HUES64 (cell line): ENCODE measurements around the gene DUSP1.

ENCODE experiments used
- H3K27ac ChIP-seq: 2 replicates; pipeline ENCODE4 v1.7.0; 2013; ENCODE audit warnings: low read depth, low read length, inconsistent platforms
- H3K27me3 ChIP-seq: 2 replicates; pipeline ENCODE4 v1.6.1; 2013; ENCODE audit warnings: mild to moderate bottlenecking, low read length; ENCODE audit not compliant: insufficient read depth
- H3K36me3 ChIP-seq: 2 replicates; pipeline ENCODE4 v1.6.1; 2013; ENCODE audit warnings: mild to moderate bottlenecking, low read length; ENCODE audit not compliant: insufficient read depth
- H3K4me1 ChIP-seq: 2 replicates; pipeline ENCODE4 v1.6.1; 2013; ENCODE audit warnings: mild to moderate bottlenecking, low read length, moderate library complexity; ENCODE audit not compliant: insufficient read depth
- H3K4me3 ChIP-seq: 2 replicates; pipeline ENCODE4 v1.5.1; 2013; ENCODE audit warnings: mild to moderate bottlenecking, low read length, moderate library complexity
- H3K9ac ChIP-seq: 2 replicates; pipeline ENCODE4 v1.6.1; 2013; ENCODE audit warnings: mild to moderate bottlenecking, low read depth, low read length
- H3K9me3 ChIP-seq: 2 replicates; pipeline ENCODE4 v1.6.1; 2013; ENCODE audit warnings: low read depth, low read length; ENCODE audit not compliant: insufficient read depth
- WGBS: fragments of 150-250, 120-280 bp; methylation state at CpG from one replicate; pipeline ENCODE4 v1.1.7; 2013; ENCODE audit warnings: missing lambda C conversion rate; 5-methylcytosine and 5-hydroxymethylcytosine counted together

DUSP1 gene

GRCh38 chr5:172747471-172747870 lies 23.5 kb downstream of the DUSP1 start:
- H3K27ac ChIP-seq: no peak overlapping the region
- no peak overlapping the region for H3K4me3 ChIP-seq
- WGBS: 62% methylated on average over 3 of the region's 3 CpGs
- H3K36me3 ChIP-seq: no peaks in the 10 kb centered on the region
- no peak overlapping the region for H3K9ac ChIP-seq
- peaks cover 2% of the 10 kb centered on the region; the same call in 1 of the 2 replicates for H3K27me3 ChIP-seq
- H3K4me1 ChIP-seq: no peaks in the 10 kb centered on the region
- H3K9me3 ChIP-seq: 0 out of 2 replicates have a peak, but pooled peaks cover 5% of the 10 kb centered on the region

GRCh38 chr5:172746725-172747124 lies 24.3 kb downstream of the DUSP1 start:
- no peaks in the 10 kb centered on the region for H3K36me3 ChIP-seq
- H3K4me1 ChIP-seq: no peaks in the 10 kb centered on the region
- H3K4me3 ChIP-seq: no peak overlapping the region
- H3K9me3 ChIP-seq: 0 out of 2 replicates have a peak, but pooled peaks cover 5% of the 10 kb centered on the region
- H3K27me3 ChIP-seq: peaks cover 2% of the 10 kb centered on the region; the same call in 1 of the 2 replicates
- H3K27ac ChIP-seq: no peak overlapping the region
- H3K9ac ChIP-seq: no peak overlapping the region
- 94% methylated on average over 3 of the region's 3 CpGs for WGBS

GRCh38 chr5:172745838-172746237 lies 25.2 kb downstream of the DUSP1 start:
- H3K4me1 ChIP-seq: no peaks in the 10 kb centered on the region
- no peaks in the 10 kb centered on the region for H3K36me3 ChIP-seq
- peaks cover 2% of the 10 kb centered on the region; the same call in 1 of the 2 replicates for H3K27me3 ChIP-seq
- no peak overlapping the region for H3K9ac ChIP-seq
- 0 out of 2 replicates have a peak, but pooled peaks cover 5% of the 10 kb centered on the region for H3K9me3 ChIP-seq
- WGBS: 92% methylated on average over 2 of the region's 3 CpGs
- H3K27ac ChIP-seq: no peak overlapping the region
- no peak overlapping the region for H3K4me3 ChIP-seq

GRCh38 chr5:172745406-172745805 lies 25.6 kb downstream of the DUSP1 start:
- Histone ChIP-seq H3K36me3 (no peaks in the 10 kb centered on the region), H3K27me3 (peaks cover 2% of the 10 kb centered on the region; the same call in 1 of the 2 replicates), H3K27ac (no peak overlapping the region), H3K9me3 (0 out of 2 replicates have a peak, but pooled peaks cover 5% of the 10 kb centered on the region), H3K9ac (no peak overlapping the region), H3K4me3 (no peak overlapping the region), H3K4me1 (no peaks in the 10 kb centered on the region)
- WGBS: 98% methylated on average over 8 of the region's 8 CpGs

GRCh38 chr5:172744123-172745104 lies 26.6 kb downstream of the DUSP1 start:
- H3K27me3 ChIP-seq: peaks cover 2% of the 10 kb centered on the region; the same call in 1 of the 2 replicates
- 82% methylated on average over 11 of the region's 12 CpGs for WGBS
- 0 out of 2 replicates have a peak, but pooled peaks cover 5% of the 10 kb centered on the region for H3K9me3 ChIP-seq
- H3K4me1 ChIP-seq: no peaks in the 10 kb centered on the region
- no peaks in the 10 kb centered on the region for H3K36me3 ChIP-seq
- no peak overlapping the region for H3K9ac ChIP-seq
- H3K4me3 ChIP-seq: no peak overlapping the region
- no peak overlapping the region for H3K27ac ChIP-seq

GRCh38 chr5:172743112-172743959 lies 27.7 kb downstream of the DUSP1 start:
- Histone ChIP-seq H3K27me3 (no peaks in the 10 kb centered on the region; the same call in 1 of the 2 replicates), H3K4me3 (no peak overlapping the region), H3K36me3 (no peaks in the 10 kb centered on the region), H3K4me1 (no peaks in the 10 kb centered on the region), H3K27ac (no peak overlapping the region), H3K9ac (no peak overlapping the region), H3K9me3 (0 out of 2 replicates have a peak, but pooled peaks cover 5% of the 10 kb centered on the region)
- 96% methylated on average over 7 of the region's 7 CpGs for WGBS

- Histone ChIP-seq H3K4me3 (no peak overlapping the region), H3K27ac (no peak overlapping the region), H3K9me3 (no peaks in the 10 kb centered on the region), H3K27me3 (no peaks in the 10 kb centered on the region), H3K36me3 (no peaks in the 10 kb centered on the region), H3K9ac (no peak overlapping the region), H3K4me1 (no peaks in the 10 kb centered on the region)
- 81% methylated on average over 1 of the region's 1 CpG for WGBS
These were observed 29.8 kb downstream of the DUSP1 start for GRCh38 chr5:172741206-172741582.

GRCh38 chr5:172740428-172741205 lies 30.4 kb downstream of the DUSP1 start:
- H3K36me3 ChIP-seq: no peaks in the 10 kb centered on the region
- no peaks in the 10 kb centered on the region for H3K4me1 ChIP-seq
- H3K27me3 ChIP-seq: no peaks in the 10 kb centered on the region
- H3K9ac ChIP-seq: no peak overlapping the region
- H3K27ac ChIP-seq: no peak overlapping the region
- H3K9me3 ChIP-seq: no peaks in the 10 kb centered on the region
- 73% methylated on average over 10 of the region's 15 CpGs for WGBS
- H3K4me3 ChIP-seq: no peak overlapping the region

GRCh38 chr5:172739375-172739774 lies 31.6 kb downstream of the DUSP1 start:
- Histone ChIP-seq H3K4me1 (no peaks in the 10 kb centered on the region), H3K36me3 (no peaks in the 10 kb centered on the region), H3K9me3 (no peaks in the 10 kb centered on the region), H3K27me3 (no peaks in the 10 kb centered on the region), H3K4me3 (no peak overlapping the region), H3K9ac (no peak overlapping the region), H3K27ac (no peak overlapping the region)
- 97% methylated on average over 6 of the region's 6 CpGs for WGBS

- no peaks in the 10 kb centered on the region for H3K36me3 ChIP-seq
- H3K4me3 ChIP-seq: no peak overlapping the region
- 87% methylated on average over 10 of the region's 11 CpGs for WGBS
- no peak overlapping the region for H3K27ac ChIP-seq
- H3K9ac ChIP-seq: no peak overlapping the region
- H3K4me1 ChIP-seq: no peaks in the 10 kb centered on the region
- no peaks in the 10 kb centered on the region for H3K27me3 ChIP-seq
- H3K9me3 ChIP-seq: no peaks in the 10 kb centered on the region
These were observed 34.4 kb downstream of the DUSP1 start for GRCh38 chr5:172736508-172737135.
